Keratinocyte (primary cell): ENCODE data around the gene OSGIN1. TPM values are rescaled to one million over a fixed set of nuclear protein-coding genes. Genes with fewer than 3 reads are reported as not detected.

ENCODE experiments used
- DNase-seq: peaks from one replicate; pipeline ENCODE4 v3.0.0-alpha.2; 2011; ENCODE audit warnings: low read depth, missing footprints, low spot score
- FAIRE-seq: peaks from 2 replicates; lab custom pipeline; 2011; peaks lifted over from hg19 to GRCh38; lab: Jason Lieb, UNC
- H2AFZ ChIP-seq: 2 replicates; pipeline ENCODE4 v1.6.0; 2012; ENCODE audit warnings: low read length, control low read depth, inconsistent platforms; ENCODE audit not compliant: control insufficient read depth
- H3K27ac ChIP-seq: 2 replicates; pipeline ENCODE4 v1.5.1; 2011; ENCODE audit warnings: low read length; ENCODE audit not compliant: control insufficient read depth, insufficient read depth
- H3K27me3 ChIP-seq: 3 replicates; pipeline ENCODE4 v1.6.0; 2011; ENCODE audit warnings: low read length; ENCODE audit not compliant: control insufficient read depth, insufficient read depth; ENCODE audit errors: extremely low read depth
- H3K36me3 ChIP-seq, 2 experiments: 2 replicates in 1 of 2; 3 replicates in 1 of 2; pipeline ENCODE4 v1.5.1; 2011; ENCODE audit warnings: low read length in 2 of 2, mild to moderate bottlenecking in 1 of 2; ENCODE audit not compliant: control insufficient read depth in 2 of 2, insufficient read depth in 2 of 2; ENCODE audit errors: extremely low read depth in 1 of 2
- H3K4me1 ChIP-seq: 3 replicates; pipeline ENCODE4 v1.5.1; 2011; ENCODE audit warnings: low read length; ENCODE audit not compliant: control insufficient read depth, insufficient read depth; ENCODE audit errors: extremely low read depth
- H3K4me2 ChIP-seq: 3 replicates; pipeline ENCODE4 v1.6.0; 2011; ENCODE audit warnings: low read depth, low read length; ENCODE audit not compliant: control insufficient read depth, insufficient read depth; ENCODE audit errors: extremely low read depth
- H3K4me3 ChIP-seq, 3 experiments: fragments of 200-600 bp in 1 of 3; sonication (generic) in 1 of 3; 2 replicates in 2 of 3; 3 replicates in 1 of 3; pipeline ENCODE4 v1.5.1; 2011 to 2016; ENCODE audit warnings: low read length in 3 of 3, mild to moderate bottlenecking in 3 of 3, control low read depth in 2 of 3, inconsistent platforms in 1 of 3, low read depth in 1 of 3, mixed read lengths in 1 of 3, mixed run types in 1 of 3, moderate library complexity in 1 of 3; ENCODE audit not compliant: control insufficient read depth in 2 of 3, insufficient read depth in 2 of 3; ENCODE audit errors: extremely low read depth in 1 of 3
- H3K79me2 ChIP-seq: 2 replicates; pipeline ENCODE4 v1.6.0; 2012; ENCODE audit warnings: low read length; ENCODE audit not compliant: control insufficient read depth, insufficient read depth
- H3K9ac ChIP-seq: 3 replicates; pipeline ENCODE4 v1.6.0; 2011; ENCODE audit warnings: low read length; ENCODE audit not compliant: control insufficient read depth, insufficient read depth; ENCODE audit errors: extremely low read depth
- H3K9me1 ChIP-seq: 3 replicates; pipeline ENCODE4 v1.6.0; 2011; ENCODE audit warnings: low read length; ENCODE audit not compliant: control insufficient read depth, insufficient read depth; ENCODE audit errors: extremely low read depth
- H3K9me3 ChIP-seq: 2 replicates; pipeline ENCODE4 v1.5.1; 2012; ENCODE audit warnings: low read depth, low read length; ENCODE audit not compliant: control insufficient read depth
- H4K20me1 ChIP-seq: 3 replicates; pipeline ENCODE4 v1.6.0; 2011; ENCODE audit warnings: low read length; ENCODE audit not compliant: control insufficient read depth, insufficient read depth; ENCODE audit errors: extremely low read depth
- CTCF ChIP-seq, 3 experiments: IDR thresholded peaks in 1 of 3; conservative IDR thresholded peaks in 1 of 3; optimal IDR thresholded peaks in 1 of 3; 2 replicates in 2 of 3; 3 replicates in 1 of 3; pipeline versions ENCODE3 to v1.5.1; 2011; ENCODE audit warnings: low read length in 3 of 3, mild to moderate bottlenecking in 3 of 3, moderate library complexity in 2 of 3, control low read depth in 1 of 3, inconsistent platforms in 1 of 3; ENCODE audit not compliant: insufficient read depth in 2 of 3; ENCODE audit errors: extremely low read depth in 1 of 3
- EZH2 ChIP-seq: IDR thresholded peaks from one replicate; pipeline ENCODE4 v1.6.1; 2012; ENCODE audit warnings: inconsistent platforms, mild to moderate bottlenecking, low read length, moderate library complexity
- dilution Hi-C: fragments of 300-500 bp; cut with MboI; formaldehyde crosslinking; loops from one replicate; pipeline ENCODE4 v1.7.0; 2020; ENCODE audit warnings: low sequenced_read_pairs; ENCODE audit not compliant: extremely low pct_ligation_motif_present
- polyA plus RNA-seq, 5 experiments: library from polyadenylated mRNA; depleted of rRNA in 3 of 5; stranded (reverse) in 3 of 5; stranded (forward) in 1 of 5; unstranded in 1 of 5; fragments of >200 nt; gene quantifications; 1 replicate in 1 of 5; 2 replicates in 3 of 5; 3 replicates in 1 of 5; pipeline versions ENCODE4 v1.2.1 to v1.2.3, GENCODE V29; 2011 to 2012; ENCODE audit warnings: missing spikeins in 2 of 5, low read depth in 1 of 5, low replicate concordance in 1 of 5

The OSGIN1 gene
- polyA plus RNA-seq, 1 donor (not counting 4 experiments of a cell fraction or from before 2014, with no cell fraction given): 2.1 TPM

- H3K27ac ChIP-seq: no peak overlapping the region
- H3K9ac ChIP-seq: no peak overlapping the region
- no peak overlapping the region for H3K4me2 ChIP-seq
- H3K4me1 ChIP-seq: peaks cover 13% of the 10 kb centered on the region
- H2AFZ ChIP-seq: no peak overlapping the region
- DNase-seq: no peak
- no peaks in the 10 kb centered on the region for H3K36me3 ChIP-seq
- H3K79me2 ChIP-seq: no peaks in the 10 kb centered on the region
- no peaks in the 10 kb centered on the region for H4K20me1 ChIP-seq
- dilution Hi-C loops: no loop called here
- no peak overlapping the region for H3K4me3 ChIP-seq
- TF ChIP-seq CTCF (optimal IDR thresholded peaks at IDR 0.05 in 1 of 3, IDR thresholded peaks at IDR 0.05 in 1 of 3, conservative IDR thresholded peaks at IDR 0.05 in 1 of 3; ENCODE audit: extremely low read depth in 1 of 3, insufficient read depth in 2 of 3, low read length in 3 of 3): no peak
- no peak for TF ChIP-seq EZH2
- H3K27me3 ChIP-seq: peaks cover 8% of the 10 kb centered on the region
- no peak for FAIRE-seq
- H3K9me3 ChIP-seq: no peaks in the 10 kb centered on the region
- no peaks in the 10 kb centered on the region for H3K9me1 ChIP-seq
Observed at GRCh38 chr16:83996481-83997252, 43.6 kb downstream of the OSGIN1 start.

GRCh38 chr16:83998091-83998490, 45.1 kb downstream of the OSGIN1 start:
- Histone ChIP-seq H3K36me3 (no peaks in the 10 kb centered on the region), H3K4me1 (peaks cover 13% of the 10 kb centered on the region), H3K79me2 (no peaks in the 10 kb centered on the region), H3K27ac (no peak overlapping the region), H3K4me2 (no peak overlapping the region), H2AFZ (no peak overlapping the region), H3K4me3 (no peak overlapping the region), H3K9me3 (no peaks in the 10 kb centered on the region), H3K27me3 (peaks cover 13% of the 10 kb centered on the region), H4K20me1 (no peaks in the 10 kb centered on the region), H3K9me1 (no peaks in the 10 kb centered on the region), H3K9ac (no peak overlapping the region)
- TF ChIP-seq EZH2: no peak
- TF ChIP-seq CTCF (optimal IDR thresholded peaks at IDR 0.05 in 1 of 3, IDR thresholded peaks at IDR 0.05 in 1 of 3, conservative IDR thresholded peaks at IDR 0.05 in 1 of 3; ENCODE audit: extremely low read depth in 1 of 3, insufficient read depth in 2 of 3, low read length in 3 of 3): no peak
- DNase-seq (no peak), FAIRE-seq (no peak)
- dilution Hi-C loops: no loop called here
